Measurements from ENCODE around the gene REC114. TPM values are rescaled to one million over a fixed set of nuclear protein-coding genes. Genes with fewer than 3 reads are reported as not detected.
"Not testable (repeated sequence)": the region's sequence is repeated elsewhere in the genome, so short reads cannot be mapped to it uniquely, and the experiment has no call there.

REC114 gene
- total RNA-seq, 1 experiment from 2014 or later = not detected

DNA sequence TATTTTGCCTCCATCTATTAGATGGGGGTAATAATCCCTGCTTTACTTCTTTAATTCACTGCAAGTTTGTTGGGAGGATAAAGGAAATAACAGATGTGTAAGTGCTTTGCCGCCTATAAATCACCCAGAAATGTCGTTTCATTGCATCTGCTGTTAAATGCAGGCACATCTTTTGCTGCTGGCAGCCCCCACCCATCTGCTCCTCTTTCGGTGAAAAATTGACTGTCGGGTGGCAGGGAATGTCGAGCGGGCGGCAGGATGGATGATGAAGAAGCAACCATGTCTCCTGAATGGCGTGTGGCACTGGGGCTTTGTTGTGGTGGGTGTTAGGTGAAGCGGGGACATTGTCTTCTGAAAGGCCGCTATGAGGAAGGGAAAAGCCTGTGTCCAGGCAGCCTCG lies 543 bp upstream of the REC114 start:
- peaks cover 7% of the 10 kb centered on the region for H3K4me1 Mint-ChIP-seq (ENCODE audit: low read depth, unreplicated experiment)
- no TSS peak for BruUV-seq (replicated peaks)
- intact Hi-C loops (cut with micrococcal nuclease; ENCODE audit: unreplicated experiment) = no loop called here
- peaks cover 4% of the 10 kb centered on the region for H3K9me3 Mint-ChIP-seq (ENCODE audit: low read depth, unreplicated experiment)
- no peaks in the 10 kb centered on the region for H3K36me3 Mint-ChIP-seq (ENCODE audit: insufficient read depth, unreplicated experiment)
- CTCF ChIA-PET = no interaction called here
- DNase-seq = no peak
- H3K27ac Mint-ChIP-seq (ENCODE audit: unreplicated experiment) = no peak overlapping the region
- TF ChIP-seq, protein P1, sequence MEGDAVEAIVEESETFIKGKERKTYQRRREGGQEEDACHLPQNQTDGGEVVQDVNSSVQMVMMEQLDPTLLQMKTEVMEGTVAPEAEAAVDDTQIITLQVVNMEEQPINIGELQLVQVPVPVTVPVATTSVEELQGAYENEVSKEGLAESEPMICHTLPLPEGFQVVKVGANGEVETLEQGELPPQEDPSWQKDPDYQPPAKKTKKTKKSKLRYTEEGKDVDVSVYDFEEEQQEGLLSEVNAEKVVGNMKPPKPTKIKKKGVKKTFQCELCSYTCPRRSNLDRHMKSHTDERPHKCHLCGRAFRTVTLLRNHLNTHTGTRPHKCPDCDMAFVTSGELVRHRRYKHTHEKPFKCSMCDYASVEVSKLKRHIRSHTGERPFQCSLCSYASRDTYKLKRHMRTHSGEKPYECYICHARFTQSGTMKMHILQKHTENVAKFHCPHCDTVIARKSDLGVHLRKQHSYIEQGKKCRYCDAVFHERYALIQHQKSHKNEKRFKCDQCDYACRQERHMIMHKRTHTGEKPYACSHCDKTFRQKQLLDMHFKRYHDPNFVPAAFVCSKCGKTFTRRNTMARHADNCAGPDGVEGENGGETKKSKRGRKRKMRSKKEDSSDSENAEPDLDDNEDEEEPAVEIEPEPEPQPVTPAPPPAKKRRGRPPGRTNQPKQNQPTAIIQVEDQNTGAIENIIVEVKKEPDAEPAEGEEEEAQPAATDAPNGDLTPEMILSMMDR (IDR thresholded peaks at IDR 0.05; ENCODE audit: unreplicated experiment) = no peak
- no peak overlapping the region for H3K4me3 Mint-ChIP-seq (ENCODE audit: low read depth, unreplicated experiment)
- peaks cover 76% of the 10 kb centered on the region for H3K27me3 Mint-ChIP-seq (ENCODE audit: unreplicated experiment)

DNA sequence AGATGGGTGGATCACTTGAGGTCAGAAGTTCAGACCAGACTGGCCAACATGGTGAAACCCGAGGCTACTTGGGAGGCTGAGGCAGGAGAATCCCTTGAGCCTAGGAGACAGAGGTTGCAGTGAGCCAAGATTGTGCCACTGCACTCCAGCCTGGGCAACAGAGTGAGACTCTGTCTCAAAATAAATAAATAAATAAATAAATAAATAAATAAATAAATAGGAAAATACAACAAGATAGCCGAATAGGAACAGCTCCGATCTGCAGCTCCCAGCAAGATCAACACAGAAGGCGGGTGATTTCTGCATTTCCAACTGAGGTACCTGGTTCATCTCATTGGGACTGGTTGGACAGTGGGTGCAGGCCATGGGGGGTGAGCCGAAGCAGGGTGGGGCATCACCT lies 4.5 kb downstream of the REC114 start:
- CTCF ChIA-PET; H3K4me3 Mint-ChIP-seq (ENCODE audit: low read depth, unreplicated experiment); intact Hi-C loops (cut with micrococcal nuclease; ENCODE audit: unreplicated experiment); BruUV-seq (replicated peaks); DNase-seq; H3K27ac Mint-ChIP-seq (ENCODE audit: unreplicated experiment); H3K36me3 Mint-ChIP-seq (ENCODE audit: insufficient read depth, unreplicated experiment); H3K9me3 Mint-ChIP-seq (ENCODE audit: low read depth, unreplicated experiment): not testable (repeated sequence)
- Mint-ChIP-seq H3K27me3 (ENCODE audit: unreplicated experiment) (peaks cover 45% of the 10 kb centered on the region), H3K4me1 (ENCODE audit: low read depth, unreplicated experiment) (peaks cover 14% of the 10 kb centered on the region)

DNA sequence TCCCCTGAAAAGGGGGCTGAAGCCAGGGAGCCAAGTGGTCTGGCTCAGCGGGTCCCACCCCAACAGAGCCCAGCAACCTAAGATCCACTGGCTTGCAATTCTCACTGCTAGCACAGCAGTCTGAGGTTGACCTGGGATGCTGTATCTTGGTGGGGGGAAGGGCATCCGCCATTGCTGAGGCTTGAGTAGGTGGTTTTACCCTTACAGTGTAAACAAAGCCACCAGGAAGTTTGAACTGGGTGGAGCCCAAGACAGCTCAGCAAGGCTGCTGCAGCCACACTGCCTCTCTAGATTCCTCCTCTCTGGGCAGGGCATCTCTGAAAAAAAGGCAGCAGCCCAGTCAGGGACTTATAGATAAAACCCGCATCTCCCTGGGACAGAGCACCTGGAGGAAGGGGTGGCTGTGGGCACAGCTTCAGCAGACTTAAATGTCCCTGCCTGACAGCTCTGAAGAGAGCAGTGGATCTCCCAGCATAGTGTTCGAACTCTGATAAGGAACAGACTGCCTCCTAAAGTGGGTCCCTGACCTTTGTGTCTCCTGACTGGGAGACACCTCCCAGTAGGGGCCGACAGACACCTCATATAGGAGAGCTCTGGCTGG lies 5.3 kb downstream of the REC114 start:
- BruUV-seq (replicated peaks); CTCF ChIA-PET; H3K36me3 Mint-ChIP-seq (ENCODE audit: insufficient read depth, unreplicated experiment); H3K9me3 Mint-ChIP-seq (ENCODE audit: low read depth, unreplicated experiment); intact Hi-C loops (cut with micrococcal nuclease; ENCODE audit: unreplicated experiment); H3K27ac Mint-ChIP-seq (ENCODE audit: unreplicated experiment); H3K4me3 Mint-ChIP-seq (ENCODE audit: low read depth, unreplicated experiment): not testable (repeated sequence)
- peak; percentile 71 for DNase-seq
- H3K4me1 Mint-ChIP-seq (ENCODE audit: low read depth, unreplicated experiment) = peaks cover 14% of the 10 kb centered on the region
- peaks cover 39% of the 10 kb centered on the region for H3K27me3 Mint-ChIP-seq (ENCODE audit: unreplicated experiment)

DNA sequence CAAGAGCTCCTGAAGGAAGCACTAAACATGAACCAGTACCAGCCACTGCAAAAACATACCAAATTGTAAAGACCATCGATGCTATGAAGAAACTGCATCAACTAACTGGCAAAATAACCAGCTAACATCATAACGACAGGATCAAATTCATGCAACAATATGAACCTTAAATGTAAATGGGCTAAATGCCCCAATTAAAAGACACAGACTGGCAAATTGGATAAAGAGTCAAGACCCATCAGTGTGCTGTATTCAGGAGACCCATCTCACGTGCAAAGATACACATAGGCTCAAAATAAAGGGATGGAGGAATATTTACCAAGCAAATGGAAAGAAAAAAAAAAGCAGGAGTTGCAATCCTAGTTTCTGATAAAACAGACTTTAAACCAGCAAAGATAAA lies 7.0 kb downstream of the REC114 start:
- Mint-ChIP-seq H3K27me3 (ENCODE audit: unreplicated experiment) (peaks cover 25% of the 10 kb centered on the region), H3K4me1 (ENCODE audit: low read depth, unreplicated experiment) (peaks cover 14% of the 10 kb centered on the region)
- CTCF ChIA-PET = interaction anchor here (0.7 kb wide), 1 partner anchor 9 kb away, joined by 3 read pairs; no protein-coding TSS in a partner anchor
- H3K36me3 Mint-ChIP-seq (ENCODE audit: insufficient read depth, unreplicated experiment); H3K27ac Mint-ChIP-seq (ENCODE audit: unreplicated experiment); BruUV-seq (replicated peaks); H3K4me3 Mint-ChIP-seq (ENCODE audit: low read depth, unreplicated experiment); DNase-seq; H3K9me3 Mint-ChIP-seq (ENCODE audit: low read depth, unreplicated experiment); intact Hi-C loops (cut with micrococcal nuclease; ENCODE audit: unreplicated experiment): not testable (repeated sequence)

DNA sequence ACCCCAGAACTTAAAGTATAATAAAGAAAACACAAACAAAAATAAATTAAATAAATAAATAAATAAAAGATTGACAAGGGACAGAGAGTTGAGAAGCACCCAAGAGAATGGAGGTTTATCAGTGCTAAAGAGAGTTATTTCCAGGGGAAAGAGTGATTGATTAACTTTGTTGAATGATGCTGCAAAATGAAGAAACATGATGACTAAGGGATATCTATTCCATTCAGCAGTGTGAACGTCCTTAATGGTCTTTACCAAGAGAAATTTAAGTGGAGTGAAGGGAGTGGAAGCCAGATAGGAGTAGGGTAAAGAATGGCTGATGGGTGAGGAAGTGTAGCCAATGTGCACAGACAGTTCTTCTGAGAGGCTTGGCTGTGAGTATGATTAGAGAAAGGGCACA lies 11.1 kb downstream of the REC114 start:
- peaks cover 4% of the 10 kb centered on the region for H3K9me3 Mint-ChIP-seq (ENCODE audit: low read depth, unreplicated experiment)
- H3K4me3 Mint-ChIP-seq (ENCODE audit: low read depth, unreplicated experiment) = no peak overlapping the region
- no peaks in the 10 kb centered on the region for H3K36me3 Mint-ChIP-seq (ENCODE audit: insufficient read depth, unreplicated experiment)
- H3K27me3 Mint-ChIP-seq (ENCODE audit: unreplicated experiment) = no peaks in the 10 kb centered on the region
- H3K4me1 Mint-ChIP-seq (ENCODE audit: low read depth, unreplicated experiment) = peaks cover 9% of the 10 kb centered on the region
- BruUV-seq (replicated peaks) = no TSS peak
- H3K27ac Mint-ChIP-seq (ENCODE audit: unreplicated experiment) = no peak overlapping the region
- TF ChIP-seq, protein P1 (IDR thresholded peaks at IDR 0.05; ENCODE audit: unreplicated experiment) = no peak
- no peak for DNase-seq
- CTCF ChIA-PET = no interaction called here
- intact Hi-C loops (cut with micrococcal nuclease; ENCODE audit: unreplicated experiment) = no loop called here

DNA sequence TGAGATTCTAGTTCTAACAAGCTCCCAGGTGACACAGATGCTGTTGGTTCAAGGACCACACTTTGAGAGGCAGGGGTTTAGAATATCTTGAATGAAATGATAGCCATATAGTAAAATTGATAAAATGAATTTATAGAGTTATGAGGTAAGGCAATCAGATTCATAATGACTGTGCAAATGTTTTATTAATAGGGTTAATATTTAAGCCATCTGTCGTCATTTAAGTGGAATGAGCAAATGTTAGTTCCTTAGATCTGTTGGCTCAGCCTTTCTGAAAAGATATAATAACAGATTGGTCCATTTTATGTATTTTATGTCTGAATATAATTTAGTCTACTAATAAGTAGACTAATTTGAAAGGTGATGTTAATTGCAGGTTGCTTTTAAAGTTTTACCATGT lies 12.9 kb downstream of the REC114 start:
- Mint-ChIP-seq H3K4me3 (ENCODE audit: low read depth, unreplicated experiment) (no peak overlapping the region), H3K9me3 (ENCODE audit: low read depth, unreplicated experiment) (peaks cover 2% of the 10 kb centered on the region), H3K36me3 (ENCODE audit: insufficient read depth, unreplicated experiment) (no peaks in the 10 kb centered on the region), H3K4me1 (ENCODE audit: low read depth, unreplicated experiment) (peaks cover 9% of the 10 kb centered on the region), H3K27me3 (ENCODE audit: unreplicated experiment) (no peaks in the 10 kb centered on the region), H3K27ac (ENCODE audit: unreplicated experiment) (no peak overlapping the region)
- CTCF ChIA-PET = no interaction called here
- intact Hi-C loops (cut with micrococcal nuclease; ENCODE audit: unreplicated experiment) = no loop called here
- no peak for DNase-seq
- TF ChIP-seq, protein P1 (IDR thresholded peaks at IDR 0.05; ENCODE audit: unreplicated experiment) = no peak
- no TSS peak for BruUV-seq (replicated peaks)

All from Calu3 (cell line).